Gastroesophageal sphincter (tissue), 3 donors: ENCODE measurements around the gene RAD51B.

Experiments
- CTCF ChIP-seq, 4 experiments: fragments of 200-600 bp in 2 of 4; fragments of 450-650 bp in 2 of 4; sonication (generic) in 1 of 4; IDR thresholded peaks; one replicate each; pipeline ENCODE4 v1.5.1; 2017 to 2019; ENCODE audit warnings: antibody characterized with exemption in 4 of 4, mild to moderate bottlenecking in 2 of 4, moderate library complexity in 2 of 4
- POLR2AphosphoS5 ChIP-seq: sonication (generic); formaldehyde crosslinking; IDR thresholded peaks from one replicate; pipeline ENCODE4 v1.6.1; 2017; ENCODE audit warnings: antibody characterized with exemption

GRCh38 chr14:68364792-68365192 is 545.2 kb downstream of the RAD51B start:
- TF ChIP-seq CTCF (IDR thresholded peaks at IDR 0.05), result no peak
- TF ChIP-seq POLR2AphosphoS5, result no peak
